Progenitor cell of endocrine pancreas (in vitro differentiated cells): ENCODE data around the gene NUP210. TPM values are rescaled to one million over a fixed set of nuclear protein-coding genes. Genes with fewer than 3 reads are reported as not detected.

ENCODE experiments used
- DNase-seq: peaks from one replicate; pipeline ENCODE4 v3.0.0; 2021; ENCODE audit warnings: low spot score; ENCODE audit not compliant: unreplicated experiment
- H3K27ac Mint-ChIP-seq: 2 replicates; pipeline ENCODE4 v1.8.0; 2021; ENCODE audit warnings: mild to moderate bottlenecking, moderate library complexity, mixed read lengths
- H3K27me3 Mint-ChIP-seq: 2 replicates; pipeline ENCODE4 v1.8.0; 2021; ENCODE audit warnings: mixed read lengths
- H3K36me3 Mint-ChIP-seq: 2 replicates; pipeline ENCODE4 v1.8.0; 2022; ENCODE audit warnings: mixed read lengths; ENCODE audit not compliant: insufficient read depth
- H3K4me1 Mint-ChIP-seq: 2 replicates; pipeline ENCODE4 v1.8.0; 2021; ENCODE audit warnings: low read depth, mixed read lengths
- H3K4me3 Mint-ChIP-seq: 2 replicates; pipeline ENCODE4 v1.8.0; 2021; ENCODE audit warnings: low read depth, mild to moderate bottlenecking, moderate library complexity, mixed read lengths
- H3K9me3 Mint-ChIP-seq: 2 replicates; pipeline ENCODE4 v1.8.0; 2021; ENCODE audit warnings: low read depth, mixed read lengths
- total RNA-seq: library from RNA; stranded (reverse); gene quantifications from 2 replicates; pipeline ENCODE4 v1.2.1, GENCODE V29; 2021
- TF ChIP-seq, protein P1 (sequence below): fragments of 200-600 bp; sonication (generic); IDR thresholded peaks from one replicate; pipeline ENCODE4 v1.5.0; 2021; ENCODE audit warnings: antibody characterized with exemption, mild to moderate bottlenecking; ENCODE audit not compliant: unreplicated experiment

The NUP210 gene
- total RNA-seq, 1 donor from 2014 or later = 78.2 TPM

DNA sequence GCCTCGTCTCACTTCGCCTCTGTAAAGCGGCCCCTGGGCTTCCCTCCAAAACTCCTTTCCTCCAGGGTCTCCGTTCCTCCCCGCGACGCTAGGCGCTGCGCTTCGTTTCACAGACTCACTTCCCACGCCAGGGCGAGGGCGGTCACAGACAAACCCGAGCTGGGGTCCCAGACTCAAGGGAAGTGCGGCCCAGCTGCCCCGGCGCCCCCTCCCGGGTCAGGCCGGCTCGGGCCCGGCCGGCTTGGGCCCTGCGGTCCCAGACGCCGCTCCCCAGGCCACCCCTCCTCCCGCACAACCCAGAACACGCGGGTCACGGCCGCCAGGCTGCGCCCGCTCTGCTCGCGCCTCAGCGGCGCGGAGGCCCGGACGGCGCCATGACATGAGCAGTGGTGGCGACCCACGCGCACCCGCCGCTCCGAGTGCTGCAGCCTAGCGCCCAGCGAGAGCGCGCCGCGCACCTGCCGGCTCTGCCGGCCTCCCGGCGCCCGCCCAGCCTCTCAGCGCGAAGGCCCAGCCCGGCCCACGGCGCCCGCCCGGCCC, 547 bp downstream of the NUP210 start:
- Mint-ChIP-seq H3K4me3 (peak overlapping the region; percentile 77), H3K36me3 (no peaks in the 10 kb centered on the region), H3K27me3 (no peaks in the 10 kb centered on the region), H3K9me3 (no peaks in the 10 kb centered on the region), H3K4me1 (peaks cover 7% of the 10 kb centered on the region), H3K27ac (no peak overlapping the region)
- DNase-seq = peak; percentile 33
- TF ChIP-seq, protein P1, sequence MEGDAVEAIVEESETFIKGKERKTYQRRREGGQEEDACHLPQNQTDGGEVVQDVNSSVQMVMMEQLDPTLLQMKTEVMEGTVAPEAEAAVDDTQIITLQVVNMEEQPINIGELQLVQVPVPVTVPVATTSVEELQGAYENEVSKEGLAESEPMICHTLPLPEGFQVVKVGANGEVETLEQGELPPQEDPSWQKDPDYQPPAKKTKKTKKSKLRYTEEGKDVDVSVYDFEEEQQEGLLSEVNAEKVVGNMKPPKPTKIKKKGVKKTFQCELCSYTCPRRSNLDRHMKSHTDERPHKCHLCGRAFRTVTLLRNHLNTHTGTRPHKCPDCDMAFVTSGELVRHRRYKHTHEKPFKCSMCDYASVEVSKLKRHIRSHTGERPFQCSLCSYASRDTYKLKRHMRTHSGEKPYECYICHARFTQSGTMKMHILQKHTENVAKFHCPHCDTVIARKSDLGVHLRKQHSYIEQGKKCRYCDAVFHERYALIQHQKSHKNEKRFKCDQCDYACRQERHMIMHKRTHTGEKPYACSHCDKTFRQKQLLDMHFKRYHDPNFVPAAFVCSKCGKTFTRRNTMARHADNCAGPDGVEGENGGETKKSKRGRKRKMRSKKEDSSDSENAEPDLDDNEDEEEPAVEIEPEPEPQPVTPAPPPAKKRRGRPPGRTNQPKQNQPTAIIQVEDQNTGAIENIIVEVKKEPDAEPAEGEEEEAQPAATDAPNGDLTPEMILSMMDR = no peak

DNA sequence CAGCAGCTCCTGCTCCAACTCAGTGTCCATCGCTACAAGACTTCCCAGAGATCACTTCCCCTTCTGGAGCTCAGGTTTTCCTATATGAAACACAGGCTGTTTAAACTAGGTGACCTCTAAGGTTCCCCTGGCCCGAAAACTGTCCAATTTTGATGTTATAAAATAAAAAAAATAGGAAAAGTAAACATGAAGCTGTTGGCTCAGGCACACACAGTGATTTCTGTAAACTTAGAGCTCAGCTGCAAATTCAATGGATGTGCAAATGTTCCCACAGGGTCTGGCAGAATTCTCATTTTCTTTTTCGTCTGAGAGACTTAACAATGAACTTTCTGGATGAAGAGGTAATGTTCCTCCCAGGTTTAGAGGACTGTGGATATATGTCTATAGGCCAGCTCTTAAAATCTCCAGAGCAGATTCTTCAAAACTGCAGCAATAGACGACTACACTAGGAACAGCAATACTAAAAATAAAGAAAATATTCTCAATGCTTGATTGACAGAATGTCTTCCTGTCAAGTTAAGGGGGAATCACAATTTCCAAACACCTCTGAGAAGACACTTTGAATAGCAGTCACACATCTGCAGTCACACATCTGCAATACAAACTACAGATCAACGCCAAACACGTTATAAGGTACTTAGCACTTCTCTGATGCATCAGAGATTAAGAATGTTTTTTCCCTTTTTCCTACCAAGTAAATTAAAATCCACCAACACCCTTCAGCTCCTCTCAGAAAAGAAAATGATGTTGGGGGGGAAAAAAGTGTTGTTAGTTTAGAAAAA, 2.8 kb downstream of the NUP210 start:
- no peak overlapping the region for H3K4me3 Mint-ChIP-seq
- TF ChIP-seq, protein P1 = no peak
- H3K4me1 Mint-ChIP-seq = peaks cover 7% of the 10 kb centered on the region
- H3K36me3 Mint-ChIP-seq = no peaks in the 10 kb centered on the region
- H3K27me3 Mint-ChIP-seq = no peaks in the 10 kb centered on the region
- H3K9me3 Mint-ChIP-seq = no peaks in the 10 kb centered on the region
- DNase-seq = no peak
- H3K27ac Mint-ChIP-seq = no peak overlapping the region

DNA sequence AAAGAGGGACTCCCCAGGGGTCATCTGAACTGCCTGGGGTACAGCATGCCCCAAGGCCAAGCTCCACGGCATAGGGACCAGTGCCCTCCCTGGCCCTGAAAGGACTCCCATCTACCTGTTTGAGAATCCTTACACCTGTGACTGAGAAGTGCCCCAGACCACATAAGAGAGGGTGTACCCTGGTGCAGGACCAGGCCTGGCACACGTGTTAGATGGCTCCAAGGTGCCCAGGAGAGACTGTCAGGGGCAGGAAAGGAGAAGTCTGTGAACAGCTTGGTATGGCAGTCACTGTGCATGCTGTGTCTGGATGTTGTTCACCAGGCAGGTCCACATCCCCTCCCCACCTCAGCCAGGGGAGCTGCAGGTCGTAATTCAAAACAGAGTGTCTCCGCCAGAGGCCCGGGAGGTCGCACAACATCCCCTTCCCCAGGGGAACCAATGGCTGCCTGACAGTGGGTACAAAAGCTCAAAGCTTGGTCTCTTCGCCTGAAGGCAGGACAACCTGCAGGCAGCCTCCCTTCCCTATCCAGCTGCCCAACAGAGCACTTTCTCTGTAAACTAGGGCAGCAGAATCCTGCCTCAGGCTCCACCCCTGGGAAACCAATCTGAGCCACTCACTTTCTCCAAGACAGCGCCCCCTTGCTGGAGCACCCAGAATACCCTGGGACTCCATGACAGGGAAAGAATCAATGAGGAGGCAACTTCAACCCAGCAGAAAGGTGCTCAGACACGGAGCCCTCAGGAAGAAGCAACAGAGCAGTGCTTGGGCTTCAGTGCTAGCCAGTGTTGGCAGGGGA, 3.9 kb downstream of the NUP210 start:
- no peak for DNase-seq

DNA sequence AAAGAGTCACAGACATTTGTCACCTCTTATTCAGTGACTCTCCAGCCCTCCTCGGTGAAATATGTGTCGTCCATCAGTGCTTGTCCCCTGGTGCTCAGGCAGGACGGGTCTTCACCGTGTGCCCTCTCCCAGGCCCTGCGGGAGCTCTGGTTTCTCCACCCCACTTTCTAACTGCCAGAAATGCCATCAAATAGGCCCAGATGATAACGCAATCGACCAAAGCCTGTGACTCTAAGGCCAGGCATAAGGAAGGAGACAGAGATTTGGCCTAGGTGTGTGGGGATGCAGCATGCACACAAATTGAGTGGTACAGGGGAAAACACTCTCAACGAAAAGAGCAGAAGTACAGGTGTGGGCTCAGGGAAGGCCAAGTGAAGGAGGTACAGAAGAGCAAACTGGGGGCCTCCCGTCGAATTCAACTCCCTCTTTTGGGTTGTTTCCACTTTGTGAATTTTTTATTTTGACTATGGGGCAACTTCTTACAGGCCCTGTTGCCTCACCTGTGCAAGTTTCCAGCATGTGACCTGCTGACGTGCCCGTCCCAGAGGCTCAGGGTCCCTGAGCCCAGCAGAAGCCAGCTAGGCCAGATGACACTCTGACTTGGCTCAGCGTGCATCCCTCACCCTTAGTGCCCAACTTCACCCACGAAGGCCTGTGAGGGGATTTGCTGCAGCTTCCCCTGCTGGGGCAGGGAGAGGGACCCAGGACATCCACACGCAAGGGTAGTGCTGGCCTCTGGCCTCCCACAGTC, 4.7 kb downstream of the NUP210 start:
- no peaks in the 10 kb centered on the region for H3K36me3 Mint-ChIP-seq
- no peak overlapping the region for H3K27ac Mint-ChIP-seq

More for the DNA sequence above, 3.9 kb downstream of the NUP210 start:
- Mint-ChIP-seq H3K27ac (no peak overlapping the region), H3K4me1 (peaks cover 7% of the 10 kb centered on the region), H3K27me3 (no peaks in the 10 kb centered on the region), H3K9me3 (no peaks in the 10 kb centered on the region), H3K36me3 (no peaks in the 10 kb centered on the region), H3K4me3 (no peak overlapping the region)
- TF ChIP-seq, protein P1 = peak; percentile 30

More for the DNA sequence above, 4.7 kb downstream of the NUP210 start:
- Mint-ChIP-seq H3K4me1 (peaks cover 2% of the 10 kb centered on the region), H3K27me3 (no peaks in the 10 kb centered on the region), H3K4me3 (no peak overlapping the region), H3K9me3 (no peaks in the 10 kb centered on the region)
- no peak for DNase-seq
- TF ChIP-seq, protein P1 = no peak
